ENCODE results near the gene FGFR2.

GRCh38 chr10:121608469-121609190 lies 10.4 kb upstream of the FGFR2 start:
- TF ChIP-seq YY1 (IDR thresholded peaks at IDR 0.05; ENCODE audit: low read depth) (peak; percentile 47; the same call in 1 of the 2 replicates), CREB1 (IDR thresholded peaks at IDR 0.05; ENCODE audit: low read depth) (no peak), FOXM1 (IDR thresholded peaks at IDR 0.05; ENCODE audit: borderline replicate concordance, low read depth) (no peak), RAD21 (IDR thresholded peaks at IDR 0.05; ENCODE audit: low read depth) (peak; percentile 88), USF1 (IDR thresholded peaks at IDR 0.05) (peak; percentile 19; the same call in 1 of the 2 replicates), TAF1 (IDR thresholded peaks at IDR 0.05; ENCODE audit: low read depth) (peak; percentile 42; the same call in 1 of the 2 replicates), TCF12 (IDR thresholded peaks at IDR 0.05; ENCODE audit: low read depth) (no peak), REST (IDR thresholded peaks at IDR 0.05; ENCODE audit: low read depth) (no peak)

Measured in Ishikawa (cell line).